Fibroblast of the aortic adventitia (primary cell): ENCODE results near the gene ATP2B3. TPM values are rescaled to one million over a fixed set of nuclear protein-coding genes. Genes with fewer than 3 reads are reported as not detected.

Experiments
- DNase-seq: peaks from one replicate; pipeline ENCODE4 v3.0.0-alpha.2; 2010; ENCODE audit warnings: low read depth
- H3K4me3 ChIP-seq: 2 replicates; pipeline ENCODE4 v1.5.1; 2011; ENCODE audit warnings: low read depth, mild to moderate bottlenecking, control low read depth, low read length, moderate library complexity
- CTCF ChIP-seq: IDR thresholded peaks from 2 replicates; pipeline ENCODE4 v1.5.1; 2011; ENCODE audit warnings: mild to moderate bottlenecking, low read length, control low read depth, inconsistent platforms; ENCODE audit not compliant: insufficient read depth
- total RNA-seq: library from RNA; depleted of rRNA; stranded (reverse); fragments of >200 nt; gene quantifications from 2 replicates; pipeline ENCODE4 v1.2.3, GENCODE V29; 2012; ENCODE audit warnings: low replicate concordance

The ATP2B3 gene
- total RNA-seq, 1 donor: not detected

DNA sequence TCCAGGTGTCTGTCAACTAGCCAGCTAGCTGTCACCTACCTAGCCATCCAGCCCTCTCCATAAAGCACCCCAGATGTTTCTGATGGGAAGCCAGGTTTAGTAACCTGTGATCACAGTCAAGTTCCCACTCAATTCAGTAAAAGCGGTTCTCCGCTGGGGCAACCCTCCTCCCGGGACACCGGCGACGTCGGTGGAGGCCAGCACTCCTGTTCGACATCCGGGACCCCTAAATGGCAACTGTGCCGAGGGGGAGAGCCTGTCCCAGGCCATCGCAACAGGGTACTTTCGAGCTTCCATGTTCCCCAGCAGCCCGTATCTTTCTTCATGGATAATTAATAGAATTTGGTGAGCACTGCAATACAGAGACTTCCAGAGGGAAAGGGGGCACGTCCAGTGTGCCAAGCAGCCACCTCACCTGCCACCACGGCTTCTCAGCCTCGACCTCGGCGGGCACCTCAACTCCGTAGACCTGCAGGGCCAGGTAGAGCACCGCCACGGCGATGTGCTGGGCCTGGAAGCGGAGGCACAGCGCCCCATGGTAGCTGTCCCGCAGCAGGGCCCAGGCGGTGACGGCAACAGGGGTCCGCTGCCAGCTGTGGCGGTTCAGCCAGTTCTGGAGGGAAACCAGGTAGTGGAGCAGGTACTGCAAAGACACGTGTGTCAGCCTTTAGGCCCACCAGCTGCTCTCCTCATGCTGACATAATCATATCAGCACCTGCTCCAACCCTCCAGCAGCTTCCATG lies 74.8 kb downstream of the ATP2B3 start:
- no peak for TF ChIP-seq CTCF
- no peak for DNase-seq
- H3K4me3 ChIP-seq: no peak overlapping the region

DNA sequence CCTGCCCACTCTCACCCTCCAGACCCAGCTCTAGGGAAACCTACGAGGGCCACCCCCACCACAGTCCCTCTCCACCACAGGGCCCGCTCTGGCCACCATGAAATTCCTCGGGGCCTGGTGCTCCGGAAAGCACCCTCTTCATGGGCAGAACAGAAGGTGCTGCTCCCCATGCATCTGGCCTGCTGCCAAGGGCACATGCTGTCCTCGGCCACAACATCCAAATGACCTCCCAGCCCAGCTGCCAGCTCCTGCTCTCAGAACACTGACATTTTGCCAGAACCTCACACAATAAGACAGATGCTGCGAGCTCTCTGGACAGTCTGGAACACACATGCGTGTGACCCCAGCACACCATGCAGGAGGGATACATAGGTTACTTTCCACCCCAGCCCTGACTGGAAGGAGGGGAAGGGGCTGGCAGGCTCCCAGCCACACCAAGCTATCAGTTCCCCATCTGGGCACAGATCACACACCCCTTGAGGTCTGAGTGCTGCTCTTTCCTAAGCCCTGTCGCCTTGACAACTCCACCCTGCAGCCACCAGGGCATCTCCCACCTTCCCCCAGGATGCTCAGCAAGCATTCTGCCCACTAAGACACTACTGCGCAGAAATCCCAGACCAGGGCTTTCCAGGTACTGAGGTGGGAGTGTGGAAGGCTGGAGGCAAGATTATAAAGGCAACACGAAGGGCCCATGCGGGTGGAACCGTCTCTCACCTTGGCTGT lies 75.7 kb downstream of the ATP2B3 start:
- no peak for DNase-seq
- no peak for TF ChIP-seq CTCF
- no peak overlapping the region for H3K4me3 ChIP-seq

- TF ChIP-seq CTCF: no peak
- DNase-seq: no peak
- no peak overlapping the region for H3K4me3 ChIP-seq
Measured at GRCh38 chrX:153593811-153594500, 76.5 kb downstream of the ATP2B3 start.

DNA sequence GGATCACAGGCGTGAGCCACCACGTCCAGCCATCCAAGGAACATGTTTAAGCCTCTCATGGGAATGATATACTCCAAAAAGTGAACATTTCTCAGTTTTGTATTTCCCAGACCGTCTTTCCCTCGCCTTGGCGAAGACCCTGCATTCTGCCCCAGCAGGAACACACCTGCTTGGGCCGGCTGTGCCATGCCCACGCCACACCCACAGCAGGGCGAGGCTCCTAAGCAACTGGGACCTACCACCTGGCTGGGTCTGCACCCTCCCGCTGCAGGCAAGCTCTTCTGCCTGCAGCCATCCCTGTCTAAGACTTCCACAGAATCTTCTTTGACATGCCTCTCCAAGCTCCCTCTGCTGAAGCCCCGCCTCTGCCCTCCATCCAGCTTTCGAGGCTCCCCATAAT lies 77.9 kb downstream of the ATP2B3 start:
- H3K4me3 ChIP-seq: no peak overlapping the region
- DNase-seq: no peak
- no peak for TF ChIP-seq CTCF

DNA sequence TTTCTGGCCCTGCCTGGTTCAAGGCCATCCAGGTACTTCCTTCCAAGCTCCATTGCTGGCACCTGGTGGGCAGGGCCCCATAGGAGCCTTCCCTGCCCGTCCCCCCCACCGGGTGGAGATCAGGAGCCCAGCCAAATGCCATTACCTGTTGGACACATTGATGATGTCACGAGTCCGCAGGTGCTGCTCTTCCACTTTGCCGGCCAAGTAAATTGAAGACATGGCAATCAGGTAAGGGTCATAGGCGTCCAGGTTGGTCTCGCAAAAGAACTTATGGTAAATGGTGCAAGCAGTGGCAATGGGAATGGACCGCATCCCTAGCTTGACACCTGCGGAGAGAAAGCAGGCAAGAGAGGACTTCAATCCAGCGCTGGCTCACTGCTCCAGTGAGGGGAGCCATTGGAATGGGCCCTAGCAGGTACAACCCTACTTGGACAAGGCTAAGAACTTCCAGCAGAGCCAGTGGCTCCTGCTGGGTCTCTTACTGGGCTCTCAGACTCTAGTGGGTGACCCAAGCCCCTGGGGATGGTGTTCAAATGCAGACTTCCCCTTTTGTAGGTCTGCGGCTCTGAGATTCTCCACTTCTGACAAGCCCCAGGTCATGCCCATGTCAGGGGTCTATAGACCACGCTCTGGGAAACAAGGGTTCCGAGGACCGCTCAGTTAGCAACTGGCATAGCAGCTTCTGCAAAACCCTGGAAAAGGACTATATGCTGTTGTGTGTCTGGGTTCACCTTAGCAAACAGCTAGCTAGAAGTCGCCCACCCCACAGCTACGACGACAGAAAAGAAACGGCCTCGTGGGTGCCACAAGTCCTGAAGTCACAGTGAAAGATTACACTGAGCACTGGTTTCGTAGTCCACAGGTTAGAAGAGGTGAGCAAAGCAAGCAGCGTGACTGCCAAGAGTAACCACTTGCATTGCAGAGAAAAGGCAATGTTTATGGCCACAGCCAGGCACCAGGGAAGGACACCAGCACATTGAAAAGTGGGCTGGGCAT lies 78.7 kb downstream of the ATP2B3 start:
- H3K4me3 ChIP-seq: no peak overlapping the region
- DNase-seq: no peak
- no peak for TF ChIP-seq CTCF
